ENCODE results near the gene UMAD1. TPM values are rescaled to one million over a fixed set of nuclear protein-coding genes. Genes with fewer than 3 reads are reported as not detected.

Gene UMAD1
- total and polyA plus RNA-seq, 2 donors (not counting 3 experiments of a cell fraction or from before 2014, with no cell fraction given) = 5.6 to 6.6 TPM

- TF ChIP-seq POLR2A (IDR thresholded peaks at IDR 0.05; ENCODE audit: low read depth, low read length) = no peak
- no peak for TF ChIP-seq MAX (IDR thresholded peaks at IDR 0.05; ENCODE audit: insufficient read depth, insufficient read length)
- TF ChIP-seq MYC (IDR thresholded peaks at IDR 0.05; ENCODE audit: low read depth, low read length) = no peak
- no peak for TF ChIP-seq POLR2AphosphoS5 (IDR thresholded peaks at IDR 0.05; ENCODE audit: insufficient read depth, low read depth, low read length)
- TF ChIP-seq EZH2 (IDR thresholded peaks at IDR 0.05; ENCODE audit: borderline replicate concordance, low read depth, low read length, severe bottlenecking) = no peak
- TF ChIP-seq GATA2 (IDR thresholded peaks at IDR 0.05; ENCODE audit: insufficient read depth, insufficient read length, low read depth, low read length) = no peak
- no peak for TF ChIP-seq JUN (IDR thresholded peaks at IDR 0.05; ENCODE audit: borderline replicate concordance, insufficient read depth, insufficient read length, low read depth)
- no peak for TF ChIP-seq CTCF (IDR thresholded peaks at IDR 0.05; ENCODE audit: extremely low read depth in 1 of 2, insufficient read depth in 1 of 2, low read depth in 1 of 2, low read length in 2 of 2)
- no peak for TF ChIP-seq FOS (IDR thresholded peaks at IDR 0.05; ENCODE audit: borderline replicate concordance, insufficient read depth, low read length)
- ChIA-PET CTCF (interaction anchor here (1.0 to 2.0 kb wide), 3 partner anchors 17 to 632 kb away, joined by 5 to 8 read pairs (median 5); no protein-coding TSS in a partner anchor), POLR2A (no interaction called here)
- Histone ChIP-seq H3K9me1 (replicated peaks; ENCODE audit: control insufficient read depth, extremely low read depth, insufficient read depth, low read length) (peaks cover 2% of the 10 kb centered on the region), H3K9ac (replicated peaks; ENCODE audit: extremely low read depth, insufficient read depth, low read length) (no peak overlapping the region), H3K4me3 (replicated peaks in 1 of 3; ENCODE audit: insufficient read depth in 1 of 3, low read depth in 1 of 3, low read length in 3 of 3) (no peak overlapping the region), H3K4me1 (ENCODE audit: control insufficient read depth, extremely low read depth, insufficient read depth, low read length) (no peaks in the 10 kb centered on the region), H3K27me3 (ENCODE audit: control insufficient read depth in 2 of 2, insufficient read depth in 2 of 2, low read length in 2 of 2) (no peaks in the 10 kb centered on the region), H3K79me2 (ENCODE audit: control insufficient read depth, insufficient read depth, low read length) (no peaks in the 10 kb centered on the region), H3K9me3 (replicated peaks; ENCODE audit: control insufficient read depth, insufficient read depth, low read length) (no peaks in the 10 kb centered on the region), H3K4me2 (ENCODE audit: insufficient read depth, low read length) (no peak overlapping the region), H3K27ac (ENCODE audit: insufficient read depth, low read depth, low read length) (no peak overlapping the region), H4K20me1 (replicated peaks; ENCODE audit: control insufficient read depth, extremely low read depth, insufficient read depth, low read length) (no peaks in the 10 kb centered on the region), H2AFZ (ENCODE audit: low read depth, low read length) (peak overlapping the region; percentile 26), H3K36me3 (ENCODE audit: control insufficient read depth in 2 of 2, extremely low read depth in 1 of 2, insufficient read depth in 2 of 2, low read length in 2 of 2) (no peaks in the 10 kb centered on the region)
- DNase-seq (ENCODE audit: low read depth, low spot score) (peak; percentile 31), FAIRE-seq (no peak)
- dilution Hi-C loops (cut with MboI; ENCODE audit: extremely low pct_ligation_motif_present, low sequenced_read_pairs) (no loop called here), intact Hi-C loops (cut with micrococcal nuclease) (loop anchor here (5.0 kb wide), 1 partner anchor 633 kb away; no protein-coding TSS in a partner anchor)
- no TSS peak for BruUV-seq (replicated peaks)
Measured at GRCh38 chr7:7664291-7664690, 23.7 kb downstream of the UMAD1 start.
